Choroid plexus epithelial cell (primary cell): ENCODE measurements around the gene PIEZO1.
A peak's percentile ranks its signal among the peaks of the same experiment; 100 is the strongest.
"Not testable (repeated sequence)": the region's sequence is repeated elsewhere in the genome, so short reads cannot be mapped to it uniquely, and the experiment has no call there.

Experiments used
- DNase-seq: peaks from one replicate; pipeline ENCODE4 v3.0.0-alpha.2; 2010; ENCODE audit warnings: low read depth
- H3K4me3 ChIP-seq: 2 replicates; pipeline ENCODE4 v1.5.1; 2011; ENCODE audit warnings: low read depth, mild to moderate bottlenecking, control low read depth, low read length, moderate library complexity
- TF ChIP-seq, protein P1 (sequence below): conservative IDR thresholded peaks from 2 replicates; pipeline ENCODE4 v1.5.1; 2011; ENCODE audit warnings: low read depth, mild to moderate bottlenecking, control low read depth, inconsistent platforms, low read length, moderate library complexity

The PIEZO1 gene

DNA sequence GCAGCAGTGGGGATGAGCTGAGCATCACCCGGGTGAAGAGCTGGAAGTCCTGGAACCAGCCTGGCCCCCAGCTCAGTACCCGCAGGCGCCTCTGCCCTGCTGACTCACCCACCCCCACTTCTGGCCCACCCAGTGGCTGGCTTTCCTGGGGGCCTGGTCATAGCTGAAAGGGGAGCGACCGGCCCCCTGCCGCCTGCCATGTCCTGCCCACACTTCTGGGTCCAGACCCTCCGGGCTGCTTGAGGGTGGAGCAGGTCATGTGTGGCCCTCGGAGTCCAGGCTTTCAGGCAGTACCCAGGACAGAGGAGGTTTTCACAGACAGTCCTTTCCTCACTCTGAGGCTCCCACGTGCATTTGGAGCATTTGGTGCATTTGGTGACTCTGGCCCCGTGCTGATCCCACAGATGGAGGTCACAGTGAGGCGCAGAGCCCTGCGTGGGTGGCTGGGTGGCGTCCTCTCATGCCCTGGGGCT is 7.1 kb upstream of the PIEZO1 start:
- TF ChIP-seq, protein P1, sequence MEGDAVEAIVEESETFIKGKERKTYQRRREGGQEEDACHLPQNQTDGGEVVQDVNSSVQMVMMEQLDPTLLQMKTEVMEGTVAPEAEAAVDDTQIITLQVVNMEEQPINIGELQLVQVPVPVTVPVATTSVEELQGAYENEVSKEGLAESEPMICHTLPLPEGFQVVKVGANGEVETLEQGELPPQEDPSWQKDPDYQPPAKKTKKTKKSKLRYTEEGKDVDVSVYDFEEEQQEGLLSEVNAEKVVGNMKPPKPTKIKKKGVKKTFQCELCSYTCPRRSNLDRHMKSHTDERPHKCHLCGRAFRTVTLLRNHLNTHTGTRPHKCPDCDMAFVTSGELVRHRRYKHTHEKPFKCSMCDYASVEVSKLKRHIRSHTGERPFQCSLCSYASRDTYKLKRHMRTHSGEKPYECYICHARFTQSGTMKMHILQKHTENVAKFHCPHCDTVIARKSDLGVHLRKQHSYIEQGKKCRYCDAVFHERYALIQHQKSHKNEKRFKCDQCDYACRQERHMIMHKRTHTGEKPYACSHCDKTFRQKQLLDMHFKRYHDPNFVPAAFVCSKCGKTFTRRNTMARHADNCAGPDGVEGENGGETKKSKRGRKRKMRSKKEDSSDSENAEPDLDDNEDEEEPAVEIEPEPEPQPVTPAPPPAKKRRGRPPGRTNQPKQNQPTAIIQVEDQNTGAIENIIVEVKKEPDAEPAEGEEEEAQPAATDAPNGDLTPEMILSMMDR: no peak
- no peak overlapping the region for H3K4me3 ChIP-seq
- no peak for DNase-seq

DNA sequence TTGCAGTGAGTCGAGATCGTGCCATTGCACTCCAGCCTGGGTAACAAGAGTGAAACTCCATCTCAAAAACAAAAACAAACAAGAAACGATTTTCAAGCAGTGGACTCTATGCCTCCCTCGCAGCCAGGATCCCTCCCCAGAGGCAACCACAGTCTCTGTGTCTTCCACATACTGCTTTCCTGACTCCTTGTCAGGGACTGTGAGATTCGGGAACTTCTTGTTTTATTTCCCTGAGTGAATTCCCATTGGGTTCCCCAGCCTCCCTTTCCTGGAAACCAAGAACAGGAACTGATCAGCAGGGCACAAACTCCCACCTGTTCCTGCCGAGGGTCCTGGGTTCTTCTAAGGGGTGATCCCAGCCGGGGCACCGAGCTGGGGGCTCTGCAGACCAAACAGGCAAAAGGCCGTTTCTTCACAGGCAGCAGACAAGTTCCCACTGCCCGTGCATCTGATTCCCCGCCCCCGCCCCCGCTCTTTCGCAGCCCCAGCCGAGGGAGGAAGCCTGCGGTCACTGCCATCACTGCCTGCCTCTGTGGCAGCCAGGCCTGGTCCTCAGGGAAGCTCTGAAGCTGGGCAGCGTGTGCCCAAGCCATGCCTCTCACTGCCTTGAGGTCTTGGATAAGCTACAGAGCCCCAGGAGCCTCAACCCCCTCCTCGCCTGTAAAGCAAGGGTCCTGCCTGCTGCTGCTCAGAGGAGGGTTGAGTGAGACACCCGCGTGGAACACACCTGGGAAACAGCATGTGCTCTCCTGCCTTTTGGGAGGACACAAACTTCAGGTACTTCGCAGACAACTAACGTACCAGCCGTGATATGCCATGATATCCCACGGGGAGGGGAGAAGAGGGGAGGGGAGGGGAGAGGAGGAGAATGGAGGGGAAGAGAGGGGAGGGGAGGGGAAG is 5.5 kb upstream of the PIEZO1 start:
- peak; percentile 28 for DNase-seq
- TF ChIP-seq, protein P1: no peak
- peak overlapping the region; percentile 32 for H3K4me3 ChIP-seq

DNA sequence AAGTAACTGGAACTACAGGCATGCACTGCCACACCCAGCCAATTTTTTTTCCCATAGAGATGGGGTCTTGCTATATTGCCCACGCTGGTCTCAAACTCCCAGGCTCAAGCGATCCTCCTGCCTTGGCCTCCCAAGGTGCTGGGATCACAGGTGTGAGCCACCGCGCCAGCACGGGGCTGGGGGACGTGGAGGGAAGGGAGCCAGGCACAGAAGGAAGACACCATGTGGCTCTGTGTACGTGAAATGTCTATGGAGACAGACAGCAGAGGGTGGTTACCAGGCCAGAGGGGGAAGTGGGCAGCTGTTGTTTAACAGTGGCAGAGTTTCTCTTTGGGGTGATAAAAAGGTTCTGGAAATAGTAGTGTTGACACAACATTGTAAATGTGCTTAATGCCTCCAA is 4.6 kb upstream of the PIEZO1 start:
- TF ChIP-seq, protein P1: no peak
- DNase-seq: no peak
- no peak overlapping the region for H3K4me3 ChIP-seq

DNA sequence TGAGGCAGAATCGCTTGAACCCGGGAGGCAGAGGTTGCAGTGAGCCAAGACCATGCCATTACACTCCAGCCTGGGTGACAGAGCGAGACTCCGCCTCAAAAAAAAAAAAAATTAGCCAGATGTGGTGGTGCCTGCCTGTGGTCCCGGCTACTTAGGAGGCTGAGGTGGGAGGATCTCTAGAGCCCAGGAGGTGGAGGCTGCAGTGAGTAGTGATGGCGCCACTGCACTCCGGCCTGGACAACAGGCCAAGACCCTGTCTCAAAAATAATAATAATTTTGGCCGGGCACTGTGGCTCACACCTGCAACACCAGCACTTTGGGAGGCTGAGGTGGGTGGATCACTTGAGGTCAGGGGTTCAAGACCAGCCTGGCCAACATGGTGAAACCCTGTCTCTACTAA is 3.7 kb upstream of the PIEZO1 start:
- not testable (repeated sequence) for DNase-seq, H3K4me3 ChIP-seq

DNA sequence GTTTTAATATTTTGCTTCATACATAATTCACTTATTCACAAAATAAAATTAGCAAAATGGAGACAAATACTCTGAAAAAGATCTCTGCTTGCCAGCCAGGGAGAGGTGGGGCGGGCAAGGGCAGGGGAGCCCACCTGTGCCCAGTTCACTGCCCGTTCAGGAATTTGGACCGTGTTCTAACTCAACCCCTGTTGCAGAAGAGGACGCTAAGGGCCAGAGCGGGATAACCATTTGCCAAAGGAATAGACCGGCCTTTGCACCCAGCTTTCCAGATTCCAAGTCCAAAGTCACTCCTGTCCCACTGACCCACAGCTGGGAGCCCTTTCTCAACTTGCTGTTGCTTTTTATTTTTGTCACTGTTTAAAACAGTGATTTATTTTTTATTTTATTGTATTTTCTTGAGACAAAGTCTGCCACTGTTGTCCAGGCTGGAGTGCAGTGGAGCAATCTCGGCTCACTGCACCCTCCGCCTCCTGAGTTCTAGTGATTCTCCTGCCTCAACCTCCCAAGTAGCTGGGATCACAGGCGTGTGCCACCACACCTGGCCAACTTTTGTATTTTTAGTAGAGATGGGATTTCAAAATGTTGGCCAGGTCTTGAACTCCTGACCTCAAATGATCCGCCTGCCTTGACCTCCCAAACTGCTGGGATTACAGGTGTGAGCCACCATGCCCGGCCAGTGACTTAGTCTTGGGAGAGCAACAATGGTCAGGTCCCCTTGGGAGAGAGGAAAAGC is 2.7 kb upstream of the PIEZO1 start:
- no peak for DNase-seq
- no peak overlapping the region for H3K4me3 ChIP-seq

DNA sequence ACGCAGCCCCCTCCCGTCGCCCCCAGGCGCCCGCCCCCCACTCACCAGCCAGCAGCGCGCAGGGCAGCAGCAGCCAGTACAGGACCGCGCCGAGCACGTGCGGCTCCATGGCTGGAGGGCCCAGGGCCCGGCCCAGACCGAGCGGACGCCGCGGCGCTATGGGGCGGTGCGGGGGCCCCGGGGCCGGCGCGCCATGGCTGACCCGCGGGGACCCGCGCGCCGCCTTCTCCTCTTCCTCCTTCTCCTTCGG is 239 bp downstream of the PIEZO1 start:
- peak overlapping the region; percentile 65 for H3K4me3 ChIP-seq
- TF ChIP-seq, protein P1: no peak
- DNase-seq: no peak

More for the DNA sequence above, 2.7 kb upstream of the PIEZO1 start:
- TF ChIP-seq, protein P1: no peak

DNA sequence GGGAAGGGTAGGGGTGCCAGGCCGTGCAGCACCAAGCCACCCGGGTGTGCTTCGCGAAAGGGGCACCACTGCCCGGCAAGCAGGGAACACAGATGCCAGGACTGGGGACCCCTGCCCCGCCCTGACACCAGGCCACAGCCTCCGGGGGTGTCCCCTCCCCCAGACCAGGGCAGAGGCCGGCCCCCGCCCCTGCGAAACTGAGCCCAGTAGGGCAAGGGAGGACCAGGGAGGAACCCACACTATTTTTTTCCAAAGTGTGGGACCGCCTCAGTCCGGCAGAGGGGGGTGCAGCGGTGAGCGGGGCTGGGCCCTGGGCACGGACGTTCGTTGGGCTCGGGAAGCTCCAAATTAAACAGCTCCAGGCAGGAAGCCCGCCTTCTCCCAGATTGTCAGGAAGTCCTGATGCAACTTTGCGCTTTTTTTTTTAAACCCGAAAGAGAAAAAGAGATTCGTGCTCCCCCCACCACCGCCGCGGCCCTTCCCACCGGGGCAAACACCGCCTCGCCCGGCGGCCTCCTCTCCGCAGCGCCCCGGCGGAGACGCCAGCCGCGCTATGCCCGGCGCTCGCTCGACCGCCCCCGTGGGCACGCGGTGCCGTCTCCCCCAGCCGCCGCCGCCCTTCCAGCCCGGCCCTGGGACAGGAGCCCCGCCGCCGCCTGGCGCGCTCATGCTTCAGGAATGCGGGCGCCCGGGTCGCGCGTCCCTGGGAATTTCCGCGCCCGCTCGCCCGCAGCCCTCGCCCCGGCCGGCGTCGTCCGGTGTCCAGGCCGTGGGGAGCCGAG is 755 bp downstream of the PIEZO1 start:
- H3K4me3 ChIP-seq: peak overlapping the region; percentile 65
- peak; percentile 74 for DNase-seq
- TF ChIP-seq, protein P1: peak; percentile 68
